Endodermal cell (in vitro differentiated cells): ENCODE measurements around the gene ABCC1. TPM values are rescaled to one million over a fixed set of nuclear protein-coding genes. Genes with fewer than 3 reads are reported as not detected.

Source experiments
- DNase-seq: peaks from one replicate; pipeline ENCODE4 v3.0.0-alpha.2; 2017
- H3K27ac ChIP-seq: 2 replicates; pipeline ENCODE4 v1.5.1; 2013; ENCODE audit warnings: mild to moderate bottlenecking, low read depth, low read length, moderate library complexity
- H3K27me3 ChIP-seq: 2 replicates; pipeline ENCODE4 v1.6.1; 2013; ENCODE audit warnings: mild to moderate bottlenecking, low read length, moderate library complexity; ENCODE audit not compliant: insufficient read depth, control insufficient read depth, poor library complexity, severe bottlenecking
- H3K36me3 ChIP-seq: 2 replicates; pipeline ENCODE4 v1.7.0; 2013; ENCODE audit warnings: mild to moderate bottlenecking, low read length, moderate library complexity; ENCODE audit not compliant: control insufficient read depth, insufficient read depth
- H3K4me1 ChIP-seq: one replicate; pipeline ENCODE4 v1.7.0; 2013; ENCODE audit warnings: low read length; ENCODE audit not compliant: control insufficient read depth, insufficient read depth
- H3K4me3 ChIP-seq: 2 replicates; pipeline ENCODE4 v1.5.1; 2013; ENCODE audit warnings: mild to moderate bottlenecking, low read length, moderate library complexity
- H3K9ac ChIP-seq: 2 replicates; pipeline ENCODE4 v1.6.1; 2013; ENCODE audit warnings: mild to moderate bottlenecking, low read length, moderate library complexity; ENCODE audit not compliant: poor library complexity, severe bottlenecking; ENCODE audit errors: extremely low read depth
- H3K9me3 ChIP-seq: 2 replicates; pipeline ENCODE4 v1.6.1; 2013; ENCODE audit warnings: mild to moderate bottlenecking, low read length, moderate library complexity; ENCODE audit not compliant: control insufficient read depth
- H3K27ac Mint-ChIP-seq: 2 replicates; pipeline ENCODE4 v1.8.0; 2020; ENCODE audit warnings: mixed read lengths
- H3K27me3 Mint-ChIP-seq: 2 replicates; pipeline ENCODE4 v1.8.0; 2021; ENCODE audit warnings: mild to moderate bottlenecking, mixed read lengths; ENCODE audit not compliant: insufficient read depth
- H3K36me3 Mint-ChIP-seq: 2 replicates; pipeline ENCODE4 v1.8.0; 2020; ENCODE audit warnings: low read depth, mixed read lengths
- H3K4me1 Mint-ChIP-seq: 2 replicates; pipeline ENCODE4 v1.8.0; 2020; ENCODE audit warnings: mixed read lengths
- H3K4me3 Mint-ChIP-seq: 2 replicates; pipeline ENCODE4 v1.8.0; 2020; ENCODE audit warnings: mild to moderate bottlenecking, moderate library complexity, mixed read lengths
- H3K9me3 Mint-ChIP-seq: 2 replicates; pipeline ENCODE4 v1.8.0; 2020; ENCODE audit warnings: mild to moderate bottlenecking, mixed read lengths
- CTCF ChIP-seq: fragments of 200-600 bp; sonication (generic); conservative IDR thresholded peaks from 2 replicates; pipeline ENCODE4 v1.5.0; 2021; ENCODE audit warnings: antibody characterized with exemption, mild to moderate bottlenecking
- WGBS, 2 experiments: methylation state at CpG; one replicate each; pipeline versions ENCODE4 v1.1.5 to v1.1.7; 2013; ENCODE audit warnings: missing lambda C conversion rate in 2 of 2, mixed read lengths in 1 of 2; ENCODE audit not compliant: insufficient coverage in 1 of 2, insufficient read length in 1 of 2; 5-methylcytosine and 5-hydroxymethylcytosine counted together
- total RNA-seq, 2 donors: library from RNA; stranded (reverse); fragmentation: NEBNext Ultra II Directional in 1 of 2; extraction: Animal tissue kit (Norgen Biotek cat#: 25700) in 1 of 2; gene quantifications; 2 replicates in 1 of 2; 3 replicates in 1 of 2; pipeline ENCODE4 v1.2.1, GENCODE V29; 2021

Gene ABCC1
- total RNA-seq, 2 donors from 2014 or later: 47.1 to 51.2 TPM

DNA sequence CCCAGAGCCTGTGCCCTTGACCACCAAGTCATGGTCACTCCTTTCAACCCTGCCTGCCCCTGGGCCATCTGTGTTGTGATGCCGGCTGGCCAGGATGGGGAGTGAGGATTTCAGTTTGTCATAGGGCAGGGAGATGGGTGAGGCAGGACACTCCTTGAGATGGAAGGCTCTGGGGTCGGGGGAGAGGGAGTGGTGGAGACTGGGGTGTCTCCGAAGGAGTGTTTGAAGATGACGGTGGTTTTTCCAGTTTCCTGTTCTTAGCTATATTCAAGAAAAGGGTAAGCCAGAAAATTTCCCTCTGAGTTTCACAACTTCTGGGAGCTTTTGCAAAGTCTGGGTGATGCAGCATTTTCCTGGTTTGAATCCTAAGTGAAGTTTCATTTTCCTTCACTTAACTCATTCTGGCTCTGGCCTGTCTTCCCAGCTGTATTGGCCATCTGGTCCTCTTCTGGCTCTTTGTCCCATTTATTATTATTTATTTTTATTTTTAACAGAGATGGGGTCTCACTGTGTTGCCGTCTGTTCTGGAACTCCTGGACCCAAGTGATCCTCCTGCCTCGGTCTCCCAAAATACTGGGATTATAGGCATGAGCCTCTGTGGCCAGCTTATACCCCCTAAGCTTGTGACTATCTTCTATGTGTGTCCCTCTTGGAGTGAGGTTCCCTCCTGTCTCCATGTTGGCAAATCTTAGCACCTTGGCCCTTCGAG lies 27.7 kb downstream of the ABCC1 start:
- Histone ChIP-seq H3K27me3 (no peaks in the 10 kb centered on the region), H3K4me3 (no peak overlapping the region), H3K9me3 (peaks cover 58% of the 10 kb centered on the region), H3K4me1 (no peaks in the 10 kb centered on the region), H3K36me3 (peaks cover 23% of the 10 kb centered on the region), H3K9ac (no peak overlapping the region), H3K27ac (no peak overlapping the region)
- H3K27ac Mint-ChIP-seq: no peak overlapping the region
- H3K27me3 Mint-ChIP-seq: peaks cover 12% of the 10 kb centered on the region
- DNase-seq: no peak
- peaks cover 13% of the 10 kb centered on the region for H3K4me1 Mint-ChIP-seq
- no peak overlapping the region for H3K4me3 Mint-ChIP-seq
- peaks cover 55% of the 10 kb centered on the region for H3K36me3 Mint-ChIP-seq
- TF ChIP-seq CTCF: no peak
- WGBS, 2 experiments: 88 to 100% methylated on average over 4 to 7 of the region's 7 CpGs
- peaks cover 54% of the 10 kb centered on the region for H3K9me3 Mint-ChIP-seq

- no peak for TF ChIP-seq CTCF
- H3K4me3 Mint-ChIP-seq: no peak overlapping the region
- peaks cover 53% of the 10 kb centered on the region for H3K9me3 ChIP-seq
- no peak for DNase-seq
- H3K27me3 ChIP-seq: no peaks in the 10 kb centered on the region
- 96 to 100% methylated on average over 1 to 3 of the region's 3 CpGs for WGBS, 2 experiments
- H3K4me3 ChIP-seq: peak overlapping the region; percentile 28
- H3K9ac ChIP-seq: no peak overlapping the region
- peaks cover 60% of the 10 kb centered on the region for H3K9me3 Mint-ChIP-seq
- H3K27me3 Mint-ChIP-seq: peaks cover 7% of the 10 kb centered on the region
- H3K27ac Mint-ChIP-seq: no peak overlapping the region
- H3K36me3 Mint-ChIP-seq: peaks cover 58% of the 10 kb centered on the region
- no peak overlapping the region for H3K27ac ChIP-seq
- peaks cover 13% of the 10 kb centered on the region for H3K4me1 Mint-ChIP-seq
- peaks cover 18% of the 10 kb centered on the region for H3K36me3 ChIP-seq
- H3K4me1 ChIP-seq: no peaks in the 10 kb centered on the region
Observed at GRCh38 chr16:15979801-15980200, 30.4 kb downstream of the ABCC1 start.

GRCh38 chr16:15980329-15980728 lies 30.9 kb downstream of the ABCC1 start:
- 86% methylated on average over 1 to 3 of the region's 3 CpGs for WGBS, 2 experiments
- DNase-seq: no peak
- Mint-ChIP-seq H3K27me3 (peaks cover 4% of the 10 kb centered on the region), H3K4me1 (peaks cover 13% of the 10 kb centered on the region), H3K36me3 (peaks cover 58% of the 10 kb centered on the region), H3K27ac (no peak overlapping the region), H3K9me3 (peaks cover 60% of the 10 kb centered on the region), H3K4me3 (no peak overlapping the region)
- TF ChIP-seq CTCF: no peak
- no peaks in the 10 kb centered on the region for H3K27me3 ChIP-seq
- H3K27ac ChIP-seq: no peak overlapping the region
- no peak overlapping the region for H3K9ac ChIP-seq
- peak overlapping the region; percentile 28 for H3K4me3 ChIP-seq
- H3K36me3 ChIP-seq: peaks cover 18% of the 10 kb centered on the region
- no peaks in the 10 kb centered on the region for H3K4me1 ChIP-seq
- H3K9me3 ChIP-seq: peaks cover 53% of the 10 kb centered on the region
